ENCODE results near the gene RAB3GAP1.

Gene RAB3GAP1

DNA sequence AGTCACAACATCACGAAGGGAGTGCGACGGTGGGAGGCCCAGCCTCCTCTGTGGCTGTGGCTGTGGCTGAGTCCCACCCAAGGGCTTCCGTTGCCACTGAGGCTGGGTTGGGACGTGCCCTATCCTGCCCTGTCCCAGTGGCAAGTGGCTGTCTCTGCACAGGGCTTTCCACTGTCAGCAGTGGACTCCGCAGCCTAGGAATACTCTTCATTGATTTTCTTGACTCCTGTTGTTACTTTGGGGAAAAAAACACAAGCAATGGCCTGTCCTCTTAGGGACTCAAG lies 122.7 kb downstream of the RAB3GAP1 start:
- TF ChIP-seq ARNTL (CRISPR knock-in tag; IDR thresholded peaks at IDR 0.05; ENCODE audit: borderline replicate concordance, low read depth) (no peak), ISL1 (CRISPR knock-in tag; IDR thresholded peaks at IDR 0.05) (no peak), TCF4 (CRISPR knock-in tag; IDR thresholded peaks at IDR 0.05; ENCODE audit: borderline replicate concordance) (no peak), TOX (CRISPR knock-in tag; IDR thresholded peaks at IDR 0.05; ENCODE audit: borderline replicate concordance) (no peak), OSR1 (CRISPR knock-in tag; IDR thresholded peaks at IDR 0.05) (no peak), ESRRG (CRISPR knock-in tag; IDR thresholded peaks at IDR 0.05) (no peak), ZC3H10 (CRISPR knock-in tag; IDR thresholded peaks at IDR 0.05) (no peak), PPARA (CRISPR knock-in tag; IDR thresholded peaks at IDR 0.05; ENCODE audit: borderline replicate concordance) (no peak), BACH2 (CRISPR knock-in tag; IDR thresholded peaks at IDR 0.05; ENCODE audit: borderline replicate concordance) (no peak)
- ATAC-seq = no peak; the same call in 2 of the 3 replicates

DNA sequence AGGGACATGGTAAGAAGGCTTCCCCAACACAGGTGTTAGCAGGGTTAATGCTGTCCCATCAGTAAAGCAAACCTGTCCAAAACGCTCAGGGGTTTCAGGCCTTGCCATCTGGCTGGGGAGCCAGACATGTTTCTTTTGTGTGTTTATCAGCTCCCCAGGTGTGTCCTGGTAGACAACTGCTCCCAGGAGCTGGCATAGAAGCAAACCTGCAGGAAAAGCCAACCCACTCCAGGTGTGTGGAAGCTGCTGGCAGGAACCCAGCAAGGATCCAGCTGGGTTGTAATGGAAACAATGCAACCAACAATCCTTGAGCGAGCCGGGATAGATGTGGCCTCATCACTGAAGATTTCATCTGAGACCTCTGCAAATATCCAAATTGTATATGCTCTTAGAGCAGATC lies 123.1 kb downstream of the RAB3GAP1 start:
- no peak for ATAC-seq
- no peak for TF ChIP-seq BACH2 (CRISPR knock-in tag; IDR thresholded peaks at IDR 0.05; ENCODE audit: borderline replicate concordance)

DNA sequence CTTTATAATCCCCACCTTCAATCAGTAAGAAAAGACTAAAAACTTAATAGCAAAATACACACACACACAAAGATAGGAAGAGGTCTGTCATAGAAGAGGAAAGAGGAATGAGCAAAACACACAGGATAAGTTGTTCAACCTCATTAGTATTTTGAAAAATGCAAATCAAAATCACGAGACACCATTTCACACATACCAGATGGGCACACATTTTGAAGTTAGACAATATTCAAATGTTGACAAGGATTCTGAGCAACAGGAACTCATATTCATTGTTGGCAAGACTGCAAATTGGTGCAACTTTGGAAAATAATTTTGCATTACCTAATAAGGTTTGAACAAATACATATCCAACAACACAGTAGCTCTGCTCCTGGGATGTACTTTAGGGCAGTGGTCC lies 127.6 kb downstream of the RAB3GAP1 start:
- TF ChIP-seq ARNTL (CRISPR knock-in tag; IDR thresholded peaks at IDR 0.05; ENCODE audit: borderline replicate concordance, low read depth) (no peak), ZNF70 (CRISPR knock-in tag; IDR thresholded peaks at IDR 0.05) (no peak), ZC3H10 (CRISPR knock-in tag; IDR thresholded peaks at IDR 0.05) (no peak), RARB (CRISPR knock-in tag; IDR thresholded peaks at IDR 0.05) (no peak), ZNF8 (CRISPR knock-in tag; IDR thresholded peaks at IDR 0.05) (no peak), ISL1 (CRISPR knock-in tag; IDR thresholded peaks at IDR 0.05) (no peak), OSR1 (CRISPR knock-in tag; IDR thresholded peaks at IDR 0.05) (no peak), ZFP3 (CRISPR knock-in tag; IDR thresholded peaks at IDR 0.05) (no peak), SNAI2 (CRISPR knock-in tag; IDR thresholded peaks at IDR 0.05) (no peak), CSDC2 (CRISPR knock-in tag; IDR thresholded peaks at IDR 0.05) (no peak), ZNF565 (CRISPR knock-in tag; conservative IDR thresholded peaks at IDR 0.05; ENCODE audit: low read depth) (no peak), ZFP30 (CRISPR knock-in tag; IDR thresholded peaks at IDR 0.05) (no peak), ESRRG (CRISPR knock-in tag; IDR thresholded peaks at IDR 0.05) (no peak), GLIS3 (CRISPR knock-in tag; IDR thresholded peaks at IDR 0.05) (no peak), TOX (CRISPR knock-in tag; IDR thresholded peaks at IDR 0.05; ENCODE audit: borderline replicate concordance) (no peak), TCF4 (CRISPR knock-in tag; IDR thresholded peaks at IDR 0.05; ENCODE audit: borderline replicate concordance) (no peak)
- TF ChIP-seq, protein P1, sequence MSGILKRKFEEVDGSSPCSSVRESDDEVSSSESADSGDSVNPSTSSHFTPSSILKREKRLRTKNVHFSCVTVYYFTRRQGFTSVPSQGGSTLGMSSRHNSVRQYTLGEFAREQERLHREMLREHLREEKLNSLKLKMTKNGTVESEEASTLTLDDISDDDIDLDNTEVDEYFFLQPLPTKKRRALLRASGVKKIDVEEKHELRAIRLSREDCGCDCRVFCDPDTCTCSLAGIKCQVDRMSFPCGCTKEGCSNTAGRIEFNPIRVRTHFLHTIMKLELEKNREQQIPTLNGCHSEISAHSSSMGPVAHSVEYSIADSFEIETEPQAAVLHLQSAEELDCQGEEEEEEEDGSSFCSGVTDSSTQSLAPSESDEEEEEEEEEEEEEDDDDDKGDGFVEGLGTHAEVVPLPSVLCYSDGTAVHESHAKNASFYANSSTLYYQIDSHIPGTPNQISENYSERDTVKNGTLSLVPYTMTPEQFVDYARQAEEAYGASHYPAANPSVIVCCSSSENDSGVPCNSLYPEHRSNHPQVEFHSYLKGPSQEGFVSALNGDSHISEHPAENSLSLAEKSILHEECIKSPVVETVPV (CRISPR knock-in tag; IDR thresholded peaks at IDR 0.05) = no peak
- TF ChIP-seq, protein P2, sequence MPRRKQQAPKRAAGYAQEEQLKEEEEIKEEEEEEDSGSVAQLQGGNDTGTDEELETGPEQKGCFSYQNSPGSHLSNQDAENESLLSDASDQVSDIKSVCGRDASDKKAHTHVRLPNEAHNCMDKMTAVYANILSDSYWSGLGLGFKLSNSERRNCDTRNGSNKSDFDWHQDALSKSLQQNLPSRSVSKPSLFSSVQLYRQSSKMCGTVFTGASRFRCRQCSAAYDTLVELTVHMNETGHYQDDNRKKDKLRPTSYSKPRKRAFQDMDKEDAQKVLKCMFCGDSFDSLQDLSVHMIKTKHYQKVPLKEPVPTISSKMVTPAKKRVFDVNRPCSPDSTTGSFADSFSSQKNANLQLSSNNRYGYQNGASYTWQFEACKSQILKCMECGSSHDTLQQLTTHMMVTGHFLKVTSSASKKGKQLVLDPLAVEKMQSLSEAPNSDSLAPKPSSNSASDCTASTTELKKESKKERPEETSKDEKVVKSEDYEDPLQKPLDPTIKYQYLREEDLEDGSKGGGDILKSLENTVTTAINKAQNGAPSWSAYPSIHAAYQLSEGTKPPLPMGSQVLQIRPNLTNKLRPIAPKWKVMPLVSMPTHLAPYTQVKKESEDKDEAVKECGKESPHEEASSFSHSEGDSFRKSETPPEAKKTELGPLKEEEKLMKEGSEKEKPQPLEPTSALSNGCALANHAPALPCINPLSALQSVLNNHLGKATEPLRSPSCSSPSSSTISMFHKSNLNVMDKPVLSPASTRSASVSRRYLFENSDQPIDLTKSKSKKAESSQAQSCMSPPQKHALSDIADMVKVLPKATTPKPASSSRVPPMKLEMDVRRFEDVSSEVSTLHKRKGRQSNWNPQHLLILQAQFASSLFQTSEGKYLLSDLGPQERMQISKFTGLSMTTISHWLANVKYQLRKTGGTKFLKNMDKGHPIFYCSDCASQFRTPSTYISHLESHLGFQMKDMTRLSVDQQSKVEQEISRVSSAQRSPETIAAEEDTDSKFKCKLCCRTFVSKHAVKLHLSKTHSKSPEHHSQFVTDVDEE (CRISPR knock-in tag; IDR thresholded peaks at IDR 0.05) = no peak
- TF ChIP-seq, protein P3, sequence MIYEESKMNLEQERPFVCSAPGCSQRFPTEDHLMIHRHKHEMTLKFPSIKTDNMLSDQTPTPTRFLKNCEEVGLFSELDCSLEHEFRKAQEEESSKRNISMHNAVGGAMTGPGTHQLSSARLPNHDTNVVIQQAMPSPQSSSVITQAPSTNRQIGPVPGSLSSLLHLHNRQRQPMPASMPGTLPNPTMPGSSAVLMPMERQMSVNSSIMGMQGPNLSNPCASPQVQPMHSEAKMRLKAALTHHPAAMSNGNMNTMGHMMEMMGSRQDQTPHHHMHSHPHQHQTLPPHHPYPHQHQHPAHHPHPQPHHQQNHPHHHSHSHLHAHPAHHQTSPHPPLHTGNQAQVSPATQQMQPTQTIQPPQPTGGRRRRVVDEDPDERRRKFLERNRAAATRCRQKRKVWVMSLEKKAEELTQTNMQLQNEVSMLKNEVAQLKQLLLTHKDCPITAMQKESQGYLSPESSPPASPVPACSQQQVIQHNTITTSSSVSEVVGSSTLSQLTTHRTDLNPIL (CRISPR knock-in tag; IDR thresholded peaks at IDR 0.05; ENCODE audit: low read depth) = no peak
- TF ChIP-seq, protein P4, sequence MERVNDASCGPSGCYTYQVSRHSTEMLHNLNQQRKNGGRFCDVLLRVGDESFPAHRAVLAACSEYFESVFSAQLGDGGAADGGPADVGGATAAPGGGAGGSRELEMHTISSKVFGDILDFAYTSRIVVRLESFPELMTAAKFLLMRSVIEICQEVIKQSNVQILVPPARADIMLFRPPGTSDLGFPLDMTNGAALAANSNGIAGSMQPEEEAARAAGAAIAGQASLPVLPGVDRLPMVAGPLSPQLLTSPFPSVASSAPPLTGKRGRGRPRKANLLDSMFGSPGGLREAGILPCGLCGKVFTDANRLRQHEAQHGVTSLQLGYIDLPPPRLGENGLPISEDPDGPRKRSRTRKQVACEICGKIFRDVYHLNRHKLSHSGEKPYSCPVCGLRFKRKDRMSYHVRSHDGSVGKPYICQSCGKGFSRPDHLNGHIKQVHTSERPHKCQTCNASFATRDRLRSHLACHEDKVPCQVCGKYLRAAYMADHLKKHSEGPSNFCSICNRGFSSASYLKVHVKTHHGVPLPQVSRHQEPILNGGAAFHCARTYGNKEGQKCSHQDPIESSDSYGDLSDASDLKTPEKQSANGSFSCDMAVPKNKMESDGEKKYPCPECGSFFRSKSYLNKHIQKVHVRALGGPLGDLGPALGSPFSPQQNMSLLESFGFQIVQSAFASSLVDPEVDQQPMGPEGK (CRISPR knock-in tag; IDR thresholded peaks at IDR 0.05; ENCODE audit: borderline replicate concordance) = no peak
- ATAC-seq = no peak

DNA sequence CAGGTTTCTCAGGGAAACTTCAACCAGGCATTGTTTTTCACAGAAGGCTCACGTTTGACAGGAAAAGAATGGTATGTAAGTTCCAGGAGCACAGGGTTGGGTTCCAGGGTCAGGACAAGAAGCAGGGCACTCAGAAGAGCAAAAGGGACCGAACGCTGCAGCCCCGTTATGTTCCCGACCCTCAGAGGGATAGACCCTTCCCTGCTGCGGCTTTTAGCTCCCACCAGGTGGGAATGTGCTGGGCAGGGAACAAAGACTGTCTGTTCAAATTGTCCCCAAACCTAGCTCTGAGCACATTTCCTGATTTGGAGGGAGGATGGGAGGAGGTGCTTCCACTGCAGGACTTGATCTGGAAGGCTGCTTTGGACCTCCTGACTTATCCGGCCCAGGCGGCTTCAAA lies 130.1 kb downstream of the RAB3GAP1 start:
- ATAC-seq = no peak
- TF ChIP-seq, protein P4 (CRISPR knock-in tag; IDR thresholded peaks at IDR 0.05; ENCODE audit: borderline replicate concordance) = no peak
- no peak for TF ChIP-seq RARB (CRISPR knock-in tag; IDR thresholded peaks at IDR 0.05)
- no peak for TF ChIP-seq ZNF8 (CRISPR knock-in tag; IDR thresholded peaks at IDR 0.05)
- TF ChIP-seq, protein P3 (CRISPR knock-in tag; IDR thresholded peaks at IDR 0.05; ENCODE audit: low read depth) = no peak
- TF ChIP-seq GLIS3 (CRISPR knock-in tag; IDR thresholded peaks at IDR 0.05) = no peak
- TF ChIP-seq ISL1 (CRISPR knock-in tag; IDR thresholded peaks at IDR 0.05) = no peak
- TF ChIP-seq ZNF565 (CRISPR knock-in tag; conservative IDR thresholded peaks at IDR 0.05; ENCODE audit: low read depth) = no peak
- TF ChIP-seq ZNF70 (CRISPR knock-in tag; IDR thresholded peaks at IDR 0.05) = no peak
- TF ChIP-seq OSR1 (CRISPR knock-in tag; IDR thresholded peaks at IDR 0.05) = no peak
- no peak for TF ChIP-seq TOX (CRISPR knock-in tag; IDR thresholded peaks at IDR 0.05; ENCODE audit: borderline replicate concordance)
- no peak for TF ChIP-seq TCF4 (CRISPR knock-in tag; IDR thresholded peaks at IDR 0.05; ENCODE audit: borderline replicate concordance)
- no peak for TF ChIP-seq SNAI2 (CRISPR knock-in tag; IDR thresholded peaks at IDR 0.05)
- no peak for TF ChIP-seq PPARA (CRISPR knock-in tag; IDR thresholded peaks at IDR 0.05; ENCODE audit: borderline replicate concordance)
- TF ChIP-seq CSDC2 (CRISPR knock-in tag; IDR thresholded peaks at IDR 0.05) = no peak
- TF ChIP-seq, protein P5, sequence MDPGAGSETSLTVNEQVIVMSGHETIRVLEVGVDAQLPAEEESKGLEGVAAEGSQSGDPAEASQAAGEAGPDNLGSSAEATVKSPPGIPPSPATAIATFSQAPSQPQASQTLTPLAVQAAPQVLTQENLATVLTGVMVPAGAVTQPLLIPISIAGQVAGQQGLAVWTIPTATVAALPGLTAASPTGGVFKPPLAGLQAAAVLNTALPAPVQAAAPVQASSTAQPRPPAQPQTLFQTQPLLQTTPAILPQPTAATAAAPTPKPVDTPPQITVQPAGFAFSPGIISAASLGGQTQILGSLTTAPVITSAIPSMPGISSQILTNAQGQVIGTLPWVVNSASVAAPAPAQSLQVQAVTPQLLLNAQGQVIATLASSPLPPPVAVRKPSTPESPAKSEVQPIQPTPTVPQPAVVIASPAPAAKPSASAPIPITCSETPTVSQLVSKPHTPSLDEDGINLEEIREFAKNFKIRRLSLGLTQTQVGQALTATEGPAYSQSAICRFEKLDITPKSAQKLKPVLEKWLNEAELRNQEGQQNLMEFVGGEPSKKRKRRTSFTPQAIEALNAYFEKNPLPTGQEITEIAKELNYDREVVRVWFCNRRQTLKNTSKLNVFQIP (CRISPR knock-in tag; IDR thresholded peaks at IDR 0.05; ENCODE audit: borderline replicate concordance, low read depth) = no peak
